ENCODE data around the gene SNAP29.

- TF ChIP-seq CTCF (IDR thresholded peaks at IDR 0.05; ENCODE audit: insufficient read depth, low read length) (no peak), POLR2AphosphoS5 (IDR thresholded peaks at IDR 0.05; ENCODE audit: low read depth) (no peak), GABPA (IDR thresholded peaks at IDR 0.05; ENCODE audit: low read depth) (no peak)
These were observed 47.6 kb upstream of the SNAP29 start for GRCh38 chr22:20811171-20811570.

Data from HL-60 (cell line).